ENCODE data around the gene NINL. TPM values are rescaled to one million over a fixed set of nuclear protein-coding genes. Genes with fewer than 3 reads are reported as not detected.

Gene NINL
- total and polyA plus RNA-seq, 2 of the 8 experiments (the other 6 are each of a cell fraction or from before 2014, with no cell fraction given): 15.3 to 30.0 TPM

DNA sequence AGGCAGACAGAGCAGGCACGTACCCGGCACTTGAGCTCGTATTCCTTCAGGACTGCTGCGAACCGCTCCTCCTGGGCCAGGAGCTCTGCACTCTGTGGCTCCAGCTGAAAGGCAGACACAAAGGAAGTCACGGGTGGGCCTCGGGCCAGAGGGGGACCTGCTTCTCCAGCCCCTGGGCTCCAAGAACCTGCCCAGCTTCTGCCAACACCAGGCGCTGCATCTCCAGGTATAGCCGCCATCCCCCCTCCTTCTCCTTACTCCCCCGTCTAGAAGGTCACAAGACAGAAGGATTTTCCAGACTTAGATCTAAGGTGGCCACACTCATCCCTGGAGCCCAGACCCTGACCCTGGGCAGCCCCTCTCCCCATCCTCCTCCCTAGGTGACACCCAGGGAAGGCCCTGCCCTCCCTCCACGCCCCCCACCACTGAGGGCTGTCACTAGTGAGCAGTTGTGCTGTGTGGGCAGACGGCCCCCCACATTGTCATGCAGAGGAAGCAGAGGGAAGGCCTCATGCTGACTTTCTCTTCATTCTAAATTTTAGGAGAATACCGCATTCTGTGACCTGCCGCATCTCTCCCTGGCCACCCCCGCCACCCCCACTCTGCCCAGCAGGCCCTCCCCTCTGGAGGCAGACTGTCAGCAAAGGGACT, 96.0 kb downstream of the NINL start:
- TF ChIP-seq BRCA1 (IDR thresholded peaks at IDR 0.05; ENCODE audit: low read depth, low read length): no peak
- TF ChIP-seq, protein P1, sequence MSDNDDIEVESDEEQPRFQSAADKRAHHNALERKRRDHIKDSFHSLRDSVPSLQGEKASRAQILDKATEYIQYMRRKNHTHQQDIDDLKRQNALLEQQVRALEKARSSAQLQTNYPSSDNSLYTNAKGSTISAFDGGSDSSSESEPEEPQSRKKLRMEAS (IDR thresholded peaks at IDR 0.05): no peak
- TF ChIP-seq RXRA (IDR thresholded peaks at IDR 0.05; ENCODE audit: insufficient read depth, low read depth, low read length): no peak
- TF ChIP-seq POU5F1 (IDR thresholded peaks at IDR 0.05; ENCODE audit: low read depth, low read length): peak; percentile 51; the same call in 1 of the 2 replicates
- TF ChIP-seq EGR1 (IDR thresholded peaks at IDR 0.05; ENCODE audit: borderline replicate concordance, low read depth, low read length): peak; percentile 51; the same call in 1 of the 2 replicates
- ChIA-PET POLR2A (ENCODE audit: partially characterized antibody) (interaction anchor here (0.5 to 0.7 kb wide), 2 partner anchors 51 to 197 kb away, joined by 3 read pairs; no protein-coding TSS in a partner anchor), CTCF (ENCODE audit: partially characterized antibody) (interaction anchor here (0.9 to 1.3 kb wide), 5 partner anchors 10 to 194 kb away, joined by 3 to 4 read pairs (median 3); no protein-coding TSS in a partner anchor)
- Histone ChIP-seq H3K23ac (ENCODE audit: insufficient read length) (no peak overlapping the region), H3K4me2 (ENCODE audit: insufficient read depth in 1 of 2, low read depth in 2 of 2, low read length in 2 of 2) (peak overlapping the region; percentile 38 to 51; a peak in 3 of 4 replicates), H2AFZ (ENCODE audit: low read length) (no peak overlapping the region), H3K4me3 (ENCODE audit: extremely low read depth in 1 of 4, insufficient read depth in 2 of 4, low read depth in 3 of 4, low read length in 4 of 4) (0 out of 8 replicates have a peak overlapping the region, but pooled peaks of 1 of the 4 experiments have one; percentile 3), H3K4ac (replicated peaks; ENCODE audit: insufficient read length, low read depth, low read length) (no peak overlapping the region), H3K27ac (ENCODE audit: low read depth, low read length) (no peak overlapping the region), H3K18ac (ENCODE audit: extremely low read depth, low read length) (no peak overlapping the region), H3K79me2 (ENCODE audit: control insufficient read depth in 1 of 2, insufficient read depth in 2 of 2, low read length in 2 of 2) (no peaks in the 10 kb centered on the region), H3K9me3 (ENCODE audit: insufficient read depth in 2 of 2, low read depth in 1 of 2, low read length in 1 of 2) (no peaks in the 10 kb centered on the region), H4K20me1 (replicated peaks in 1 of 2; ENCODE audit: control insufficient read depth in 1 of 2, insufficient read depth in 2 of 2, low read length in 2 of 2) (peaks cover 0 to 2% of the 10 kb centered on the region in 2 experiments), H4K8ac (ENCODE audit: extremely low read depth, insufficient read depth, low read length) (no peak overlapping the region), H2AK5ac (ENCODE audit: low read depth, low read length) (no peak overlapping the region), H2BK5ac (ENCODE audit: low read depth, low read length) (peak overlapping the region; percentile 61; the same call in 1 of the 2 replicates), H3K14ac (ENCODE audit: insufficient read length) (no peak overlapping the region), H3K4me1 (replicated peaks in 1 of 4; ENCODE audit: control insufficient read depth in 3 of 4, insufficient read depth in 4 of 4, low read length in 3 of 4) (peaks cover 0 to 19% (median 11%) of the 10 kb centered on the region in 4 experiments; a peak in 6 of 7 replicates), H2BK20ac (ENCODE audit: low read length) (0 out of 2 replicates have a peak overlapping the region, but pooled peaks have one; percentile 6), H3K36me3 (ENCODE audit: control insufficient read depth in 2 of 4, insufficient read depth in 4 of 4, low read length in 3 of 4) (peaks cover 0 to 10% (median 3%) of the 10 kb centered on the region in 4 experiments; a peak in 2 of 8 replicates), H2BK15ac (ENCODE audit: low read length) (no peak overlapping the region; the same call in 1 of the 2 replicates), H3K23me2 (ENCODE audit: low read depth, low read length) (no peaks in the 10 kb centered on the region), H3K27me3 (replicated peaks in 1 of 4; ENCODE audit: control insufficient read depth in 3 of 4, extremely low read depth in 1 of 4, insufficient read depth in 3 of 4, low read length in 3 of 4) (no peaks in the 10 kb centered on the region), H4K5ac (ENCODE audit: insufficient read length, low read depth, low read length) (no peak overlapping the region), H3K9ac (replicated peaks in 1 of 4; ENCODE audit: extremely low read depth in 1 of 4, low read depth in 3 of 4, low read length in 3 of 4) (peak overlapping the region in 1 of 4 experiments; percentile 27; a peak in 1 of 7 replicates), H3K79me1 (ENCODE audit: low read depth, low read length) (no peaks in the 10 kb centered on the region), H2BK12ac (ENCODE audit: low read depth, low read length) (0 out of 2 replicates have a peak overlapping the region, but pooled peaks have one; percentile 20), H2BK120ac (replicated peaks; ENCODE audit: low read depth, low read length) (peak overlapping the region; percentile 9), H4K91ac (replicated peaks; ENCODE audit: insufficient read length, low read length) (peak overlapping the region; percentile 22), H3K56ac (replicated peaks; ENCODE audit: insufficient read length, low read depth, low read length) (no peak overlapping the region)
- DNase-seq (ENCODE audit: low read depth in 1 of 2, low spot score in 2 of 2) (no peak), FAIRE-seq (no peak)
- 83% methylated on average over 12 of the region's 15 CpGs; no CpG with 5 or more reads in 1 of the 2 experiments for WGBS, 2 experiments (ENCODE audit: extremely low coverage in 1 of 2, insufficient coverage in 1 of 2, insufficient read length in 1 of 2, insufficient replicate concordance in 2 of 2, low coverage in 1 of 2, low lambda C conversion rate in 2 of 2, missing lambda C conversion rate in 1 of 2)
